Measurements from ENCODE around the gene LMO1. TPM values are rescaled to one million over a fixed set of nuclear protein-coding genes. Genes with fewer than 3 reads are reported as not detected.
A peak's percentile ranks its signal among the peaks of the same experiment; 100 is the strongest.

The LMO1 gene
- total and polyA plus RNA-seq, 2 of the 8 experiments (the other 6 are each of a cell fraction or from before 2014, with no cell fraction given): 0.17 TPM; not detected in 1

DNA sequence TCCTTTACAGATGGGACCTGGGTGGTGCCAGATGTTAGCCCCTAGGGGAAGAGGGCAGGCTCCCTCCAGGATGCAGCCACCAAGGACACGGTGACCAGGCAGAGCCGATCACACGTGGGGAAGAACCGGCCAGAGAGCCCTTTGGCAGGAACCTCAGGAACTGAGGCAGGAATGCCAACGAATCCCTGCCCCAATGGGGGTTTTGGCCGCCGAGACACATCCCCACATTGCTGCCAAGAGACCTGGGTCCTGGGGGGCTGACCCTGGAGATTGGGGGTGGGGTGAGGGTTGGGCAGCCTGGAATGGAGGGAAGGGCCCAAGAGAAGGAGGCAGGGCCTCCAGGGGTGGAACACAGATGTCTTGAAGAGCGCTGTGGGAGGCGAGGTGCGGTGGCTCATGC is 28.7 kb upstream of the LMO1 start:
- TF ChIP-seq MAFK (IDR thresholded peaks at IDR 0.05; ENCODE audit: low read depth, low read length) (no peak), TEAD4 (IDR thresholded peaks at IDR 0.05; ENCODE audit: low read depth, low read length) (no peak), ASH2L (IDR thresholded peaks at IDR 0.05; ENCODE audit: low read length) (no peak), HDAC6 (IDR thresholded peaks at IDR 0.05; ENCODE audit: low read depth, low read length) (no peak), JUND (IDR thresholded peaks at IDR 0.05; ENCODE audit: low read length) (no peak), SIRT6 (IDR thresholded peaks at IDR 0.05; ENCODE audit: low read length) (no peak), POLR2A (IDR thresholded peaks at IDR 0.05; ENCODE audit: control extremely low read depth in 1 of 2, low read depth in 2 of 2, low read length in 2 of 2) (no peak), SIX5 (IDR thresholded peaks at IDR 0.05; ENCODE audit: low read depth, low read length) (no peak), POU5F1 (IDR thresholded peaks at IDR 0.05; ENCODE audit: low read depth, low read length) (no peak), EGR1 (IDR thresholded peaks at IDR 0.05; ENCODE audit: borderline replicate concordance, low read depth, low read length) (no peak)
- TF ChIP-seq, protein P1, sequence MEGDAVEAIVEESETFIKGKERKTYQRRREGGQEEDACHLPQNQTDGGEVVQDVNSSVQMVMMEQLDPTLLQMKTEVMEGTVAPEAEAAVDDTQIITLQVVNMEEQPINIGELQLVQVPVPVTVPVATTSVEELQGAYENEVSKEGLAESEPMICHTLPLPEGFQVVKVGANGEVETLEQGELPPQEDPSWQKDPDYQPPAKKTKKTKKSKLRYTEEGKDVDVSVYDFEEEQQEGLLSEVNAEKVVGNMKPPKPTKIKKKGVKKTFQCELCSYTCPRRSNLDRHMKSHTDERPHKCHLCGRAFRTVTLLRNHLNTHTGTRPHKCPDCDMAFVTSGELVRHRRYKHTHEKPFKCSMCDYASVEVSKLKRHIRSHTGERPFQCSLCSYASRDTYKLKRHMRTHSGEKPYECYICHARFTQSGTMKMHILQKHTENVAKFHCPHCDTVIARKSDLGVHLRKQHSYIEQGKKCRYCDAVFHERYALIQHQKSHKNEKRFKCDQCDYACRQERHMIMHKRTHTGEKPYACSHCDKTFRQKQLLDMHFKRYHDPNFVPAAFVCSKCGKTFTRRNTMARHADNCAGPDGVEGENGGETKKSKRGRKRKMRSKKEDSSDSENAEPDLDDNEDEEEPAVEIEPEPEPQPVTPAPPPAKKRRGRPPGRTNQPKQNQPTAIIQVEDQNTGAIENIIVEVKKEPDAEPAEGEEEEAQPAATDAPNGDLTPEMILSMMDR (IDR thresholded peaks at IDR 0.05; ENCODE audit: control extremely low read depth in 1 of 3, insufficient read depth in 1 of 3, low read depth in 1 of 3, low read length in 3 of 3): no peak
- TF ChIP-seq, protein P2, sequence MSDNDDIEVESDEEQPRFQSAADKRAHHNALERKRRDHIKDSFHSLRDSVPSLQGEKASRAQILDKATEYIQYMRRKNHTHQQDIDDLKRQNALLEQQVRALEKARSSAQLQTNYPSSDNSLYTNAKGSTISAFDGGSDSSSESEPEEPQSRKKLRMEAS (IDR thresholded peaks at IDR 0.05): no peak
- Histone ChIP-seq H2BK12ac (ENCODE audit: low read depth, low read length) (no peak overlapping the region), H3K18ac (ENCODE audit: extremely low read depth, low read length) (no peak overlapping the region), H3K9me3 (ENCODE audit: insufficient read depth in 2 of 2, low read depth in 1 of 2, low read length in 1 of 2) (no peaks in the 10 kb centered on the region), H4K91ac (replicated peaks; ENCODE audit: insufficient read length, low read length) (no peak overlapping the region), H2AK5ac (ENCODE audit: low read depth, low read length) (no peak overlapping the region), H4K5ac (ENCODE audit: insufficient read length, low read depth, low read length) (no peak overlapping the region), H3K27ac (ENCODE audit: low read depth, low read length) (no peak overlapping the region), H3K79me2 (ENCODE audit: control insufficient read depth in 1 of 2, insufficient read depth in 2 of 2, low read length in 2 of 2) (no peaks in the 10 kb centered on the region), H2BK15ac (ENCODE audit: low read length) (no peak overlapping the region), H2AFZ (ENCODE audit: low read length) (no peak overlapping the region), H2BK5ac (ENCODE audit: low read depth, low read length) (no peak overlapping the region), H3K4me3 (ENCODE audit: extremely low read depth in 1 of 4, insufficient read depth in 2 of 4, low read depth in 3 of 4, low read length in 4 of 4) (no peak overlapping the region), H4K8ac (ENCODE audit: extremely low read depth, insufficient read depth, low read length) (no peak overlapping the region), H3K36me3 (ENCODE audit: control insufficient read depth in 2 of 4, insufficient read depth in 4 of 4, low read length in 3 of 4) (no peaks in the 10 kb centered on the region), H3K4ac (replicated peaks; ENCODE audit: insufficient read length, low read depth, low read length) (no peak overlapping the region), H3K27me3 (replicated peaks in 1 of 4; ENCODE audit: control insufficient read depth in 3 of 4, extremely low read depth in 1 of 4, insufficient read depth in 3 of 4, low read length in 3 of 4) (no peaks in the 10 kb centered on the region; a peak in 1 of 7 replicates), H3K4me2 (ENCODE audit: insufficient read depth in 1 of 2, low read depth in 2 of 2, low read length in 2 of 2) (no peak overlapping the region), H3K23ac (ENCODE audit: insufficient read length) (no peak overlapping the region), H2BK20ac (ENCODE audit: low read length) (no peak overlapping the region), H3K4me1 (replicated peaks in 1 of 4; ENCODE audit: control insufficient read depth in 3 of 4, insufficient read depth in 4 of 4, low read length in 3 of 4) (peaks cover 0 to 6% (median 2%) of the 10 kb centered on the region in 4 experiments; a peak in 3 of 7 replicates), H2BK120ac (replicated peaks; ENCODE audit: low read depth, low read length) (no peak overlapping the region), H3K56ac (replicated peaks; ENCODE audit: insufficient read length, low read depth, low read length) (no peak overlapping the region), H3K9ac (replicated peaks in 1 of 4; ENCODE audit: extremely low read depth in 1 of 4, low read depth in 3 of 4, low read length in 3 of 4) (no peak overlapping the region), H3K79me1 (ENCODE audit: low read depth, low read length) (no peaks in the 10 kb centered on the region), H3K14ac (ENCODE audit: insufficient read length) (no peak overlapping the region), H3K23me2 (ENCODE audit: low read depth, low read length) (no peaks in the 10 kb centered on the region), H4K20me1 (replicated peaks in 1 of 2; ENCODE audit: control insufficient read depth in 1 of 2, insufficient read depth in 2 of 2, low read length in 2 of 2) (peaks cover 0 to 3% of the 10 kb centered on the region in 2 experiments)
- POLR2A ChIA-PET (ENCODE audit: partially characterized antibody): no interaction called here
- FAIRE-seq: no peak
- CTCF ChIA-PET (ENCODE audit: partially characterized antibody): interaction anchor here (1.0 to 2.2 kb wide), 2 partner anchors 16 to 29 kb away, joined by 3 to 7 read pairs; partner anchors contain the start of gene LMO1
- 98% methylated on average over 10 of the region's 10 CpGs; no CpG with 5 or more reads in 1 of the 2 experiments for WGBS, 2 experiments (ENCODE audit: extremely low coverage in 1 of 2, insufficient coverage in 1 of 2, insufficient read length in 1 of 2, insufficient replicate concordance in 2 of 2, low coverage in 1 of 2, low lambda C conversion rate in 2 of 2, missing lambda C conversion rate in 1 of 2)
- peak in 1 of 2 experiments; percentile 20 for DNase-seq (ENCODE audit: low read depth in 1 of 2, low spot score in 2 of 2)
